Uterus (tissue), 4 donors: ENCODE data around the gene AFDN. TPM values are rescaled to one million over a fixed set of nuclear protein-coding genes. Genes with fewer than 3 reads are reported as not detected.
A peak's percentile ranks its signal among the peaks of the same experiment; 100 is the strongest.

ENCODE experiments used
- DNase-seq, 2 donors: peaks; one replicate each; pipeline ENCODE4 v3.0.0-alpha.2; 2019 to 2020
- H3K27ac ChIP-seq, 2 donors: fragments of 200-600 bp; sonication (generic); 1 replicate in 1 of 2; 2 replicates in 1 of 2; pipeline ENCODE4 v1.5.1; 2016 to 2018
- H3K27me3 ChIP-seq, 2 donors: fragments of 200-600 bp; sonication (generic); one replicate each; pipeline ENCODE4 v1.5.1; 2018 to 2019; ENCODE audit warnings: control low read depth in 1 of 2
- H3K36me3 ChIP-seq, 2 donors: fragments of 200-600 bp; sonication (generic); one replicate each; pipeline ENCODE4 v1.5.1; 2019; ENCODE audit warnings: control low read depth in 1 of 2
- H3K4me1 ChIP-seq, 2 donors: fragments of 200-600 bp; sonication (generic); one replicate each; pipeline ENCODE4 v1.5.1; 2018 to 2019; ENCODE audit warnings: control low read depth in 1 of 2
- H3K4me3 ChIP-seq, 2 donors: fragments of 200-600 bp; sonication (generic); 1 replicate in 1 of 2; 2 replicates in 1 of 2; pipeline ENCODE4 v1.5.1; 2018 to 2019; ENCODE audit warnings: mild to moderate bottlenecking in 1 of 2
- H3K9me3 ChIP-seq, 2 donors: fragments of 200-600 bp; sonication (generic); one replicate each; pipeline ENCODE4 v1.5.1; 2019; ENCODE audit warnings: control low read depth in 1 of 2
- POLR2A ChIP-seq, 2 donors: fragments of 450-650 bp; IDR thresholded peaks; one replicate each; pipeline ENCODE4 v1.6.1; 2016; ENCODE audit warnings: antibody characterized with exemption in 2 of 2, mild to moderate bottlenecking in 1 of 2, moderate library complexity in 1 of 2
- intact Hi-C: fragments of 100-400 bp; cut with DNase I; formaldehyde crosslinking; loops from one replicate; pipeline ENCODE4 v1.15.1; 2023; ENCODE audit warnings: low total_unique reads
- total RNA-seq, 4 donors: library from RNA; depleted of rRNA in 3 of 4; stranded (reverse); fragments of >200 nt in 3 of 4; gene quantifications; one replicate each; pipeline versions ENCODE4 v1.1.0 to v1.2.4, GENCODE V29; 2014 to 2023
- TF ChIP-seq, protein P1 (sequence below), 4 experiments: fragments of 200-600 bp in 2 of 4; fragments of 450-650 bp in 2 of 4; sonication (generic) in 2 of 4; IDR thresholded peaks; one replicate each; pipeline ENCODE4 v1.5.1; 2016 to 2019; ENCODE audit warnings: antibody characterized with exemption in 4 of 4, mild to moderate bottlenecking in 2 of 4, moderate library complexity in 1 of 4
- donor health status: DM: yes; HTN: yes; CAD: no.

AFDN gene
- total RNA-seq, 4 donors from 2014 or later, result 64.6 to 210 (median 120) TPM

DNA sequence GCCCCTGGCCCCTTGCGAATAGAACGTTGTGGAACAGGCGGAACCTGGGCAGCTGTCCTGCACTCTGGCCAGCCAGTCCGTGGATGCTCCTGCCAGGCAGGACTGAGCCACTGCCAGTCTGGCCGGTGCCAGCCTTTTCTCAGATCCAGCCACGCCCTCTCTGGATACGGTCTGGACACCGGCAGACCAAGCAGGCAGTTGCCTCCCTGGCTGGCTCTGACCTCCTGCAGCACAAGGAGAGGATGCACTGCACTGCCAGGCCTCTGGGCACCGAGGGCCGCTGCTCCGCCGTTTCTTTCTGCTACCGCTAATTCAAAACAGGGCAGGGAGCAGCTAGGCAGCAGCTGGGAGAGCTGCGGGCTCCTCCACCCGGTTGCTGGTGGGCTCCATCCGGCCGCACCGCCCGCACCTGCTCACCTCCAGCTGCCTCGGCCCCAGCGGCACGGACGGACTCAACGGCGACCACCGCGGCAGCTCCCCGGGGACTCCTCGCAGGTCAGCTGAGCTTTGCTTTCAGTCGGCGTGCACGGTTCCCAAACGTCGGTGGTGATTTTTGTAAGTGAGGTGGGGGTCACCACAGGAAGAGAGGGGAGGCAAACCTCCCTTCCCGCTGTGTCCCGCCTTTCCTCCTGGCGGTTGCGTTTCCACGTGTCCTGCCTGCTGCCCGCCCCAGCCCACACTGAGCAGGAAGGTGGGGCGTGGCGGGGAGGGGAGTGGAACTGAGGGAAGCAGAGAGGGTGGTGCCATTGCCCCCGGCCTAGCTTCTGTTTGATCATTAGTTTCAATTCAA lies 30.3 kb upstream of the AFDN start:
- H3K36me3 ChIP-seq, result no peaks in the 10 kb centered on the region
- no peaks in the 10 kb centered on the region for H3K27me3 ChIP-seq
- no peaks in the 10 kb centered on the region for H3K9me3 ChIP-seq
- no peak for DNase-seq
- intact Hi-C loops, result no loop called here
- H3K4me3 ChIP-seq, result peak overlapping the region in 1 of 2 donors; percentile 10
- no peaks in the 10 kb centered on the region for H3K4me1 ChIP-seq
- no peak overlapping the region for H3K27ac ChIP-seq
- no peak for TF ChIP-seq POLR2A (IDR thresholded peaks at IDR 0.05)
- TF ChIP-seq, protein P1, sequence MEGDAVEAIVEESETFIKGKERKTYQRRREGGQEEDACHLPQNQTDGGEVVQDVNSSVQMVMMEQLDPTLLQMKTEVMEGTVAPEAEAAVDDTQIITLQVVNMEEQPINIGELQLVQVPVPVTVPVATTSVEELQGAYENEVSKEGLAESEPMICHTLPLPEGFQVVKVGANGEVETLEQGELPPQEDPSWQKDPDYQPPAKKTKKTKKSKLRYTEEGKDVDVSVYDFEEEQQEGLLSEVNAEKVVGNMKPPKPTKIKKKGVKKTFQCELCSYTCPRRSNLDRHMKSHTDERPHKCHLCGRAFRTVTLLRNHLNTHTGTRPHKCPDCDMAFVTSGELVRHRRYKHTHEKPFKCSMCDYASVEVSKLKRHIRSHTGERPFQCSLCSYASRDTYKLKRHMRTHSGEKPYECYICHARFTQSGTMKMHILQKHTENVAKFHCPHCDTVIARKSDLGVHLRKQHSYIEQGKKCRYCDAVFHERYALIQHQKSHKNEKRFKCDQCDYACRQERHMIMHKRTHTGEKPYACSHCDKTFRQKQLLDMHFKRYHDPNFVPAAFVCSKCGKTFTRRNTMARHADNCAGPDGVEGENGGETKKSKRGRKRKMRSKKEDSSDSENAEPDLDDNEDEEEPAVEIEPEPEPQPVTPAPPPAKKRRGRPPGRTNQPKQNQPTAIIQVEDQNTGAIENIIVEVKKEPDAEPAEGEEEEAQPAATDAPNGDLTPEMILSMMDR (IDR thresholded peaks at IDR 0.05), result no peak

DNA sequence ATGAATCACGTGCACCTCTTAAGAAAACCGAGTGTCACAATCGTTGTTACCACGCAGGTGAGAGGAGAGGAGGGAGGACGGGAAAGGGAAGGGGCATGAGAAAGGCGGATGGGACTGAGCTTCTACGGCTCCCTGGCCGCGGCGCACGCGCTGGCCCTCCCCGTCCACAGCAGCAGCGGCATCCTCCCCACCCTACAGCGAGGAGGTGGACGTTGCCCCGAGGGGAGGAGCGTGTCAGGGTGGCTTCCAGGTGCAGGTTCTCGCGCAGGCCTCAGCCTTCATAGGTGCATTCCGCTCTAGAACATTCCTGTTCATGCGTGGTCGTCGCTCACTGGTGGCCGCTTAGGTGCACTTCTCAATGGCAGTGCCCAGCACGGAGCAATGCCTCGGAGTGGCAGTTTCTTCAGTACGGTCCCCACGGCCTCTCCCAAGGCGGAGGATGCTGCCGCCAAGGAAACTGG lies 29.7 kb upstream of the AFDN start:
- no peaks in the 10 kb centered on the region for H3K36me3 ChIP-seq
- TF ChIP-seq, protein P1 (IDR thresholded peaks at IDR 0.05), result no peak
- TF ChIP-seq POLR2A (IDR thresholded peaks at IDR 0.05), result no peak
- H3K4me1 ChIP-seq, result no peaks in the 10 kb centered on the region
- H3K27me3 ChIP-seq, result no peaks in the 10 kb centered on the region
- H3K9me3 ChIP-seq, result no peaks in the 10 kb centered on the region
- H3K27ac ChIP-seq, result no peak overlapping the region
- H3K4me3 ChIP-seq, result no peak overlapping the region
- no peak for DNase-seq
- intact Hi-C loops, result no loop called here

DNA sequence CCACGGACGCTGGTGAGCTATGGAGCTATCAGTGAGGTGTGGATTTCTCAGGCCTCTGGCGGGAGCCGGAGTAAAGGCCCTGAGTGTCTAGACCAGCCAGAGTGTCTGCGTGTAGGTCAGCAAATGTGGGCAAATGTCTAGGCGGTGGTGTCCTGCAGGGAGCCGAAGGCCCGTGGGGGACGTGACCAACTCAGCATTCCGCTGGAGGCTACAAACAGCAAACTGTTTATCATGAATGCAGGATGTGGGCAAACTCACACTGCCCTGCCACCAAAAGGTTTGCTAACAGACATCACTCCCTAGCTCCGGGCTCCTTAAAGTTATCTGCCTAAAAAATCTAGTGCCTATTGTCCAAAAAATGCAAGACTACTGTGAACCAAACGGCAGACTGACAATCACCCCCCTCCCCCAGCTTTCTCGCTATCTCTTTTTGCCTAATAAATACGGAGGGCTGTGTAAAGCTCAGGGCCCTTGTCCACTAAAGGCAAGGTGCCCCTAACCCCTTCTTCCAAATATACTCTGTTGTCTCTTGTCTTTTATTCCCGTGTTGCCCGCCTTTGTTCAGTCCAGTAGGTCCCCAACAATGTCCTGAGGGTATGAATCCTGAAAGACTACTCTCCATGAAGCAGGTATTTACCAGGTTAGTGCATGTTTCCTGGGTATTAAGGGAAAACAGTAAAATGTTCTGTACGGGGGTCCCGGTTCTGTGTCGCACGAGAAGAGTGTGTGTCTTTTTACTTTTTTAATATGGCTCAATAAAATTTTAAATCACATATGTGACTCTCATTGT lies 29.0 kb upstream of the AFDN start:
- Histone ChIP-seq H3K27ac (no peak overlapping the region), H3K9me3 (no peaks in the 10 kb centered on the region), H3K27me3 (no peaks in the 10 kb centered on the region), H3K4me1 (no peaks in the 10 kb centered on the region), H3K4me3 (no peak overlapping the region), H3K36me3 (no peaks in the 10 kb centered on the region)
- no peak for DNase-seq
- TF ChIP-seq, protein P1 (IDR thresholded peaks at IDR 0.05), result no peak
- intact Hi-C loops, result no loop called here

DNA sequence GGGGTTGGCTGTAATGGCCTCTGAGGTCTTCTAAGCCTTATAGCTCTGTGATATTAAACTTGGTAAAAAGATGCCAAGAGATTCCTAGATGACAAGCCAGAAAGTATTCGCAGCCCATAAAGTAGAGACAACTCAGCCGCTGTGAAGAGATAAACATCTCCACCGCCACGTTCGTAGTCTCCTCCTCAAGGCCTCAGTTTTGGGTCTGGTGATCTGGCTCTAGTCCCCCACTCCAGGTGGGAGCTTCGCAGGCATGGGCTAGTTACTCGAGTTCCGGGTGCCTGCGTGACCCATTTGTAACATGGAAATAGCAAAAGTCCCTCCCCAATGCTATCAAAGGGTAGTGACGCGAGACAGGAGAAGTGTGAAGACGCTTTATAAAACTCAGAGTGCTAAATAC lies 28.3 kb upstream of the AFDN start:
- Histone ChIP-seq H3K27me3 (no peaks in the 10 kb centered on the region), H3K27ac (no peak overlapping the region), H3K36me3 (no peaks in the 10 kb centered on the region), H3K4me1 (no peaks in the 10 kb centered on the region), H3K4me3 (no peak overlapping the region), H3K9me3 (no peaks in the 10 kb centered on the region)
- no peak for DNase-seq
- TF ChIP-seq POLR2A (IDR thresholded peaks at IDR 0.05), result no peak
- TF ChIP-seq, protein P1 (IDR thresholded peaks at IDR 0.05), result no peak
- intact Hi-C loops, result no loop called here
